ENCODE results near the gene CXCR4.

- TF ChIP-seq POLR2A (IDR thresholded peaks at IDR 0.05) (no peak), CTCF (IDR thresholded peaks at IDR 0.05) (no peak)
These were observed 11.0 kb upstream of the CXCR4 start for GRCh38 chr2:136128905-136129304.
